Measurements from ENCODE around the gene SCGN.

The SCGN gene

DNA sequence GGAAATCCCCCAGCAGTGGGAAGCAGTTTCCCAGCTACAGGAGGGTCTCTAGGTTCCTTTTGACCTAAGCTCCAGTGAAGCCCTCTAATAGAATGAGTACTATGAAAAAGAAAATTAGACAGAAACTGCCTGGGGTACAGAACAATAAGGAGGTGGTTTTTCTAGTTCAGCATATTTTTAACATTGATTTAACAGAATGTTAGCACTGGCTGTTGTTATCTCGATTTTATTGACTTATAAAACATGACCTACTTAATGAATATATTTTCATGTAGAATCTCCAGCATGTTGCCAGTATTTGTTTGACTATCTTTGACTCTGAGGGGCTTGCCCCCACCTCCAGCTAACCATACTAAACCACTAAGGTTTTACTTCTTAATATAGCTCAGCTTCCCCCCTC lies 19.6 kb downstream of the SCGN start:
- H3K9me3 Mint-ChIP-seq: no peaks in the 10 kb centered on the region
- peaks cover 41% of the 10 kb centered on the region for H3K27me3 Mint-ChIP-seq
- H3K36me3 Mint-ChIP-seq (ENCODE audit: insufficient read depth): no peaks in the 10 kb centered on the region
- DNase-seq (ENCODE audit: low spot score in 2 of 2) (no peak), ATAC-seq (replicated peaks; ENCODE audit: extremely low read depth, poor library complexity, severe bottlenecking) (no peak)
- no peak overlapping the region for H3K4me3 Mint-ChIP-seq
- H3K4me1 Mint-ChIP-seq: no peaks in the 10 kb centered on the region
- no peak overlapping the region for H3K27ac Mint-ChIP-seq (ENCODE audit: low read depth)

DNA sequence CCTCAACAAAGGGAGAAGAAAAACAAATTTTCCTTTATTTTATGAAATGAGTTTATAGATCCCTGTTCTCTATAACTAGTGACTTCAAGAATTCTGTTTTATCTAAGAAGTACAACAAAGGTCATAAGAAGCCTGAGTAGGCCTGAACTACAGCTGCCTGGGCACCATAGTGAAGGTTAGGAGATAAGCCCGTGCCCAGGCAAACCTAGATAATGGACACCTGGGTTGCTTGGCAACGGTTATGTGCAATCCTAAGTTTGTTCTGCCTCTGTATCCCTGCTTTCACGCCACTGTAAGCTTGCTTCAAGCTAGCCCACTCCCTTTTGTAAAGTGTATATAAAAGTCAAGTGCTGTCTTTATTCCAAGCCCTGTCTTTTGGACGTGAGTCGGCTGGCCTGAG lies 23.2 kb downstream of the SCGN start:
- Mint-ChIP-seq H3K4me1 (no peaks in the 10 kb centered on the region), H3K27ac (ENCODE audit: low read depth) (no peak overlapping the region), H3K36me3 (ENCODE audit: insufficient read depth) (no peaks in the 10 kb centered on the region), H3K4me3 (no peak overlapping the region), H3K9me3 (no peaks in the 10 kb centered on the region), H3K27me3 (peaks cover 21% of the 10 kb centered on the region)
- ATAC-seq (replicated peaks; ENCODE audit: extremely low read depth, poor library complexity, severe bottlenecking) (no peak), DNase-seq (ENCODE audit: low spot score in 2 of 2) (no peak)

DNA sequence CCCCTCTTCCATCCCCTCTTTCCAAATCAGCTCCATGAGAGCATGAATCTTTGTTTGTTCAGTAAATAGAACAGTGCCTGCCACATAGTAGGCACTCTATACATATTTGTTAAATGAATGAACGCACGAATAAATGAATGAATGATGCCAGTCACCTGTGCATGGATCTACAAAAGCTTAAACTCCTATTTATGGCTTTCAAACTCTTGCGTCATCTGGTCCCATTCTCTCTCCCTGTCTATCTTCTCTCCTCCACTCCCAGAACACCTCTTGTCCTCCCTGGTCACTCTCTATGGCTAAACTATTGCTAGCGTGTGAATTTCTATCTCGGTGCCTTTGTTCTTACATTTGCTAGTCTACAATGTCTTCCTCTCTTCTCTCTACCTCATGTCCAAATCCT lies 24.8 kb downstream of the SCGN start:
- Mint-ChIP-seq H3K27ac (ENCODE audit: low read depth) (no peak overlapping the region), H3K4me3 (no peak overlapping the region), H3K4me1 (no peaks in the 10 kb centered on the region), H3K36me3 (ENCODE audit: insufficient read depth) (no peaks in the 10 kb centered on the region), H3K9me3 (no peaks in the 10 kb centered on the region), H3K27me3 (peaks cover 18% of the 10 kb centered on the region)
- DNase-seq (ENCODE audit: low spot score in 2 of 2) (no peak), ATAC-seq (replicated peaks; ENCODE audit: extremely low read depth, poor library complexity, severe bottlenecking) (no peak)

DNA sequence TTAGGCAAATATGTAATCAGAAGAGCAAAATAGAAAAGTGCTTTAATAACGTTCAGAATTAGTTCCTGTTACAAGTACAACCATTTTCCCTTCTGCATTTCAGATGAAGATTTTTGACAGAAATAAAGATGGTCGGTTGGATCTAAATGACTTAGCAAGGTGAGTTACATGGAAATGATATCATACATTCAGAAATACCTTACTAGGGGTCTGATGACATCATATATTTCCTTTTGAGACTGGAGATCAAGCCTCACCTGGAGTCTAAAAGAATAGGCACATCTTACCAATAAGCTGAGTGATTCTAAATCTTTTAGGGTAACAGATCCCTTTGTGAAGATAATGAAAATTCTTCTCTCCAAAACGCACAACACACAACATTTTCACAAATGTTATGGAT lies 29.8 kb downstream of the SCGN start:
- Mint-ChIP-seq H3K4me3 (no peak overlapping the region), H3K27ac (ENCODE audit: low read depth) (no peak overlapping the region), H3K27me3 (peaks cover 54% of the 10 kb centered on the region), H3K36me3 (ENCODE audit: insufficient read depth) (no peaks in the 10 kb centered on the region), H3K9me3 (peaks cover 3% of the 10 kb centered on the region), H3K4me1 (no peaks in the 10 kb centered on the region)
- no peak for DNase-seq (ENCODE audit: low spot score in 2 of 2)
- ATAC-seq (replicated peaks; ENCODE audit: extremely low read depth, poor library complexity, severe bottlenecking): no peak

DNA sequence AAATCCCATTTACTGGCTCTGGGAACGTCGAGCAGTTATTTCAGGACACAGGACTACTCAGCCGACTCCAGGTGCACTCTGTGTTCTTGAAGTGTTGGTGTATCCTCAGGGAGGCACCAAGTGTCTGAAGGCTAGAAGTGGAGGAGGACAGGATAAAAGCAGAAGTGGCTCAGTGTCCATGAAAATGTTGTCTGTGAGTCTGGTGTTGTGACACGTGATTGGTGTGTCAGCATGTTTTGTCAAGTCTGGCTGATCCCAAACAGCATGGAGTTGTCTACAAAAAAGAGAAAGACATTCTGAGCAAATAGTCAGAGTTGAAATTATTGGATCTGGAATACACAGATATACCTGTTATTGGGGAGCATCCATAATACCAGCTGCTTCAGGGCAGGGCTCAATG lies 30.3 kb downstream of the SCGN start:
- Mint-ChIP-seq H3K9me3 (peaks cover 3% of the 10 kb centered on the region), H3K27me3 (peaks cover 54% of the 10 kb centered on the region), H3K4me3 (no peak overlapping the region), H3K4me1 (no peaks in the 10 kb centered on the region), H3K27ac (ENCODE audit: low read depth) (no peak overlapping the region), H3K36me3 (ENCODE audit: insufficient read depth) (no peaks in the 10 kb centered on the region)
- DNase-seq (ENCODE audit: low spot score in 2 of 2) (no peak), ATAC-seq (replicated peaks; ENCODE audit: extremely low read depth, poor library complexity, severe bottlenecking) (no peak)

DNA sequence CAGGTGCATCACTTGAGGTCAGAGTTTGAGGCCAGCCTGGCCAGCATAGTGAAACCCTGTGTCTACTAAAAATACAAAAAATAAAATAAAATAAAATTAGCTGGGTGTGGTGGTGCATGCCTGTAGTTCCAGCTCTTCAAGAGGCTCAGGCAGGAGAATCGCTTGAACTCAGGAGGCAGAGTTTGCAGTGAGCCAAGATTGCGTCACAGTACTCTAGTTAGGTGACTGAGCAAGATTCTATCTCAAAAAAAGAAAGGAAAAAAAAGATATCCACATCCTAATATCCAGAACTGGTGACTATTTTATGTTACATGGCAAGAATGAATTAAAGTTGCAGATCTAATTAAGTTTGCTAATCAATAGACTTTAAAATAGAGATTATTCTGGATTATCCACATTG lies 32.5 kb downstream of the SCGN start:
- Mint-ChIP-seq H3K36me3 (ENCODE audit: insufficient read depth) (no peaks in the 10 kb centered on the region), H3K27me3 (peaks cover 75% of the 10 kb centered on the region), H3K4me1 (no peaks in the 10 kb centered on the region), H3K4me3 (no peak overlapping the region), H3K27ac (ENCODE audit: low read depth) (no peak overlapping the region), H3K9me3 (peaks cover 3% of the 10 kb centered on the region)
- DNase-seq (ENCODE audit: low spot score in 2 of 2): no peak
- no peak for ATAC-seq (replicated peaks; ENCODE audit: extremely low read depth, poor library complexity, severe bottlenecking)

DNA sequence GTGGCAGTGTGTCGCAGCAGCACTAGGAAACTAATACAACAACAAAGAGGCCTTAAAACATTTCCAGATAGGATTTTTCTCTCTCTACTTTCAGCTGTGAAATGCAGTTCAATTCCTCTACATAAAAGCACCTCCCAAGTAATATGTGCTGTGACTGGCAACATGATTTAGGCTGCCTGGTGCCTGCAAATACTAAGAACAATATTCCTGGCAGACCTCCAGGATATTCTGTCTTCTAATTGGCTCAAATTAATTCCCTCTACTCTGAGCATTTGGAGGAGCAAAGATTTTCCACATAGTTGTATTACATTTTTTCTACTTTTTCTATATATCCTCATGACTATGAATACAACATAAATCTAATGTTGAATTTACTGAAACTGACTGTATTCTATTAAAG lies 33.2 kb downstream of the SCGN start:
- Mint-ChIP-seq H3K4me1 (no peaks in the 10 kb centered on the region), H3K27me3 (peaks cover 82% of the 10 kb centered on the region), H3K9me3 (peaks cover 3% of the 10 kb centered on the region), H3K36me3 (ENCODE audit: insufficient read depth) (no peaks in the 10 kb centered on the region), H3K27ac (ENCODE audit: low read depth) (no peak overlapping the region), H3K4me3 (no peak overlapping the region)
- ATAC-seq (replicated peaks; ENCODE audit: extremely low read depth, poor library complexity, severe bottlenecking): no peak
- DNase-seq (ENCODE audit: low spot score in 2 of 2): no peak

DNA sequence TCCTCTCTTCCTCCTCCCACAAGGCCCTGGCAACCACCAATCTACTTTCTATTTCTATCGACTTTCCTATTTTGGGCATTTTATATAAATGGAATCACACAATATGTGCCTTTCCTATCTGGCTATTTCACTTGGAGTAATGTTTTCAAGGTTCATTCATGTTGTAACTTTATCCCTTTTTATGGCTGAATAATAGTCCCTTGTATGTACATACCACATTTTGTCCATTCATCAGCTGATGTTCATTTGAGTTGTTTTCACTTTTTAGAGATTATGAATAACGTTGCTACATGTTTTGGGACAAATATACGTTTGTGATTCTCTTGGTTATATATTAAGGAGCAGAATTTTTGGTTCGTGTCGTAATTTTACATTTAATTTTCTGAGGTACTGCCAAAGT lies 33.9 kb downstream of the SCGN start:
- no peak overlapping the region for H3K4me3 Mint-ChIP-seq
- peaks cover 3% of the 10 kb centered on the region for H3K9me3 Mint-ChIP-seq
- no peak overlapping the region for H3K27ac Mint-ChIP-seq (ENCODE audit: low read depth)
- DNase-seq (ENCODE audit: low spot score in 2 of 2) (no peak), ATAC-seq (replicated peaks; ENCODE audit: extremely low read depth, poor library complexity, severe bottlenecking) (no peak)
- no peaks in the 10 kb centered on the region for H3K36me3 Mint-ChIP-seq (ENCODE audit: insufficient read depth)
- H3K27me3 Mint-ChIP-seq: peaks cover 87% of the 10 kb centered on the region
- no peaks in the 10 kb centered on the region for H3K4me1 Mint-ChIP-seq

DNA sequence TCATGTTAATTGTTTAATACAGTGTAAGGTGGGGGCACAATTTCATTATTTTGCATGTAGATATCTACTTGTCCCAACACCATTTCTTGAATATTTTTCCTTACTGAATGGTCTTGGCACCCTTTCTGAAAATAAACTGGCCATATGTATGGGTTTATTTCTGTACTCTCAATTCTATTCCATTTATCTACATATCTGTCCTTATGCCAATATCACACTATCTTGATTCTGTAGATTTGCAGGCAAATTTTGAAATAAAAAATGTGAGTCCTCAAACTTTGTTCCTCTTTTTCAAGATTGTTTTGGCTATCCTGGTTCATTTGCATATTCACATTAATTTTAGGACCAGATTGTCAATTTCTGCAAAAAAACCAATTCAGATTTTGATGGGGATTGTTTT lies 34.8 kb downstream of the SCGN start:
- no peak overlapping the region for H3K4me3 Mint-ChIP-seq
- H3K4me1 Mint-ChIP-seq: no peaks in the 10 kb centered on the region
- no peaks in the 10 kb centered on the region for H3K36me3 Mint-ChIP-seq (ENCODE audit: insufficient read depth)
- DNase-seq (ENCODE audit: low spot score in 2 of 2) (no peak), ATAC-seq (replicated peaks; ENCODE audit: extremely low read depth, poor library complexity, severe bottlenecking) (no peak)
- peaks cover 3% of the 10 kb centered on the region for H3K9me3 Mint-ChIP-seq
- no peak overlapping the region for H3K27ac Mint-ChIP-seq (ENCODE audit: low read depth)
- H3K27me3 Mint-ChIP-seq: peaks cover 90% of the 10 kb centered on the region

DNA sequence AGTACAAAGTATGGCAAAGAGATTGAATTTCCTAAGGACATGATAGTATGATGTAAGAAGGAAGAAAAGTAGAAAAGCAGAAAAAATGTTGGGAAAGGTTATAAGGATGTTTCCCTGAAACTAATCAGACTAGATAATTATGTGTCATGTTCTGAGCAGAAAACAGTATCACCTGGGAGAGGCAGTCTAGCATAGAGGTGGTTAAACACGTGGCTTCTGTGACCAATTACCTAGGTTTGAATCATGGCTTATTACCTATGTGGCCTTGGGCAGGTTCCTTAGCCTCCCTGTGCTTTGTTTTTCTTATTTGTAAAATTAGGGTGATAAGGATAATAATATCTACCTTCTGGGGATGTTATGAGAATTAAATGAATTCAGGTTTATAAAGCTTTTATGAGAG lies 38.0 kb downstream of the SCGN start:
- Mint-ChIP-seq H3K4me3 (no peak overlapping the region), H3K27me3 (peaks cover 74% of the 10 kb centered on the region), H3K27ac (ENCODE audit: low read depth) (no peak overlapping the region), H3K4me1 (no peaks in the 10 kb centered on the region), H3K9me3 (peaks cover 3% of the 10 kb centered on the region), H3K36me3 (ENCODE audit: insufficient read depth) (no peaks in the 10 kb centered on the region)
- no peak for DNase-seq (ENCODE audit: low spot score in 2 of 2)
- no peak for ATAC-seq (replicated peaks; ENCODE audit: extremely low read depth, poor library complexity, severe bottlenecking)

DNA sequence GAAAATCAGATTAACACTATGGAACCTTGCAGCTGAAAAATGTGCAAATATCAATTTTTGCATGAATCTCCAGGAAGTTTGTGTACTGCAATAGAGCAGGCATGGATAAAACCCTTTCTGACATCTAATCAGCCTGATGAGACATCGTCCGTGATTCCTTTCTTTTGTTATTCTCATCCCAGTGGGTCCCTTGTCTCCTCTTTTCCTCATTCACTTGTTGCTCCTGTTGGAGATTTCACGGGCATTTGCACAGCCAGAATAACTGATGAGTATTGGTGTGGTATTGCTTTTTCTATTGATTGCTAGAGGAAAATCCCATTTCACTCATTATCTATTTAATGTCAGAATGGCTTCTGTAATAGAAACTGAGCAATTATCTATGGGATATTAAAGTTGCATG lies 39.9 kb downstream of the SCGN start:
- DNase-seq (ENCODE audit: low spot score in 2 of 2): no peak
- H3K27me3 Mint-ChIP-seq: peaks cover 78% of the 10 kb centered on the region
- no peaks in the 10 kb centered on the region for H3K9me3 Mint-ChIP-seq
- no peaks in the 10 kb centered on the region for H3K4me1 Mint-ChIP-seq
- no peaks in the 10 kb centered on the region for H3K36me3 Mint-ChIP-seq (ENCODE audit: insufficient read depth)
- ATAC-seq (replicated peaks; ENCODE audit: extremely low read depth, poor library complexity, severe bottlenecking): no peak
- H3K27ac Mint-ChIP-seq (ENCODE audit: low read depth): no peak overlapping the region
- H3K4me3 Mint-ChIP-seq: no peak overlapping the region

DNA sequence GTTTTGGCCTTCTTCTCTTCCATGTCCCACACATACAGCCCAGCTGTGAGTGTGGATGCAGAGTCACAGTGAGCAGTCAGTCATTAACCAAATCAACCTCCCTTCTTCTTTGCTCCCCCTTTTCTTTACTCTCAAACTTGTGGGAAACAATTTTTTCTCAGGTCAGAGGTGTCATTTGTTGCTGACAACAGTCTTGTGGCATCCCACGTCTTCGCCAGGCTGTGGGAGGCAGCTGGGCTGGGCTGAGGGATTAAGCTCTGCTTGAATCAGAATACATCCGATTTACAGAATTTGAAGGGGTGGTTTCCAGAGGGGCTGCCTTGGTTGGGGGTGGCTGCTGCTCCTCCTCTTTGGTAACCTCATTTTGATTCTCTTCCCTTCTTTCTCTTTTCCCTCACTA lies 40.5 kb downstream of the SCGN start:
- Mint-ChIP-seq H3K4me1 (no peaks in the 10 kb centered on the region), H3K36me3 (ENCODE audit: insufficient read depth) (no peaks in the 10 kb centered on the region), H3K4me3 (no peak overlapping the region), H3K27me3 (peaks cover 84% of the 10 kb centered on the region), H3K27ac (ENCODE audit: low read depth) (no peak overlapping the region), H3K9me3 (no peaks in the 10 kb centered on the region)
- no peak for DNase-seq (ENCODE audit: low spot score in 2 of 2)
- no peak for ATAC-seq (replicated peaks; ENCODE audit: extremely low read depth, poor library complexity, severe bottlenecking)

DNA sequence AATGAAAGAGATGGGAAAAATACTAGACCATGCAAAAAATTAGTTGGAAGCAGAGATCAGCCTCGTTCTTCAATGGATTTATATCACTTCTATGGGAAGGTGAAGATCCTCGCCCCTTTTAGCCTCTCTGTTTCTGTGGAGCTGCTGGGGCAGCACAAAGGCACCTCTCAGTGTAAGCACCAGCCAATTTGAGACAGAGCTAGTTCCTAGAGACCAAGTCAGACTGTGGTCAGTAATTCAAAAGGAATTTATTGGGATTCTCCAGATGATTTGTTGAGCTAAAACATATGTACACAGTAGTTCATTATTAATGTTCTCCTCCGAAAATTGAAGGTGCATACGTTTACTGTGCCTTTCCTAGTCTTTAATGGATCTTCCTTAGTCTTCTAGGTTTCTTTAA lies 42.4 kb downstream of the SCGN start:
- Mint-ChIP-seq H3K27ac (ENCODE audit: low read depth) (no peak overlapping the region), H3K4me1 (no peaks in the 10 kb centered on the region), H3K27me3 (peaks cover 84% of the 10 kb centered on the region), H3K4me3 (no peak overlapping the region), H3K9me3 (no peaks in the 10 kb centered on the region), H3K36me3 (ENCODE audit: insufficient read depth) (no peaks in the 10 kb centered on the region)
- ATAC-seq (replicated peaks; ENCODE audit: extremely low read depth, poor library complexity, severe bottlenecking) (no peak), DNase-seq (ENCODE audit: low spot score in 2 of 2) (no peak)

DNA sequence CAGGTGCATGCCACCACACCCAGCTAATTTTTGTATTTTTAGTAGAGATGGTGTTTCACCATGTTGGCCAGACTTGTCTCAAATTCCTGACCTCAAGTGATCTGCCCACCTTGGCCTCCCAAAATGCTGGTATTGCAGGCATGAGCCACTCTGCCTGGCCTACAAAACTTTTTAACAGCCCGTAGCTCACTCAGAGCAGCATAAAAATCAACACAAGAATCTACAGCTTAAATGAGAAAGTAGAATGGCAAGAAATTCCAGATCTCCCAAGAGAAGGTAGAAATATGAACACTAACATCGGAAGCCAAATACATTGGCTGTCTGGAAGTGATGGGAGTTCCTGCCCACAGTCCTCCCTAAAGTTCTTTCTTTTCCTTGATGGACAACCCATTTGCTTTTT lies 43.7 kb downstream of the SCGN start:
- no peak for ATAC-seq (replicated peaks; ENCODE audit: extremely low read depth, poor library complexity, severe bottlenecking)
- Mint-ChIP-seq H3K27me3 (peaks cover 72% of the 10 kb centered on the region), H3K4me1 (no peaks in the 10 kb centered on the region), H3K27ac (ENCODE audit: low read depth) (no peak overlapping the region), H3K36me3 (ENCODE audit: insufficient read depth) (no peaks in the 10 kb centered on the region), H3K9me3 (no peaks in the 10 kb centered on the region), H3K4me3 (no peak overlapping the region)
- DNase-seq (ENCODE audit: low spot score in 2 of 2): no peak
